ENCODE data around the gene PREP.

DNA sequence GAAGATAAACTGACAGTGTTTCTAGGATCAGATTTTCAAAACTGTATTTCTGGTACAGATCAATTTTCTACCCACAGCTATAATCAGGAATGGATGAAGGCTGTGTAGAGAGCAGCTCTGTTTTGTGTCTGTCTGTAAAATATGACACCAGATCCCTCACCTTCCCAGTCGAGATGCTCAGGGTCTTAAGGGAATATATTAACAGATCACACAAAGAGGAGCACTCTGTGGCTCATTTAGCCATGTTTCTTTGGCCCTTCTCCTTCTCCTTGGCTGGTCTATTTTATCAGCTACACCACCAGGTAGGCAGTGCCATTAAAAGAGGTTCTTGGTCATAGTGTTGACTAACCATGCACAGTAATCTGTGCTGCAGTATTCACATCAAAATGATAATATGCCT, 82.6 kb downstream of the PREP start:
- TF ChIP-seq, protein P1, sequence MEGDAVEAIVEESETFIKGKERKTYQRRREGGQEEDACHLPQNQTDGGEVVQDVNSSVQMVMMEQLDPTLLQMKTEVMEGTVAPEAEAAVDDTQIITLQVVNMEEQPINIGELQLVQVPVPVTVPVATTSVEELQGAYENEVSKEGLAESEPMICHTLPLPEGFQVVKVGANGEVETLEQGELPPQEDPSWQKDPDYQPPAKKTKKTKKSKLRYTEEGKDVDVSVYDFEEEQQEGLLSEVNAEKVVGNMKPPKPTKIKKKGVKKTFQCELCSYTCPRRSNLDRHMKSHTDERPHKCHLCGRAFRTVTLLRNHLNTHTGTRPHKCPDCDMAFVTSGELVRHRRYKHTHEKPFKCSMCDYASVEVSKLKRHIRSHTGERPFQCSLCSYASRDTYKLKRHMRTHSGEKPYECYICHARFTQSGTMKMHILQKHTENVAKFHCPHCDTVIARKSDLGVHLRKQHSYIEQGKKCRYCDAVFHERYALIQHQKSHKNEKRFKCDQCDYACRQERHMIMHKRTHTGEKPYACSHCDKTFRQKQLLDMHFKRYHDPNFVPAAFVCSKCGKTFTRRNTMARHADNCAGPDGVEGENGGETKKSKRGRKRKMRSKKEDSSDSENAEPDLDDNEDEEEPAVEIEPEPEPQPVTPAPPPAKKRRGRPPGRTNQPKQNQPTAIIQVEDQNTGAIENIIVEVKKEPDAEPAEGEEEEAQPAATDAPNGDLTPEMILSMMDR (conservative IDR thresholded peaks at IDR 0.05; ENCODE audit: low read depth, low read length) = no peak
- no peak for TF ChIP-seq EZH2 (IDR thresholded peaks at IDR 0.05; ENCODE audit: borderline replicate concordance, low read depth, low read length, poor library complexity, severe bottlenecking)
